Body of pancreas (tissue), 4 donors: ENCODE measurements around the gene SCN4A.

ENCODE experiments used
- CTCF ChIP-seq, 7 experiments: fragments of 450-650 bp in 4 of 7; fragments of 200-600 bp in 3 of 7; sonication (generic) in 3 of 7; IDR thresholded peaks; one replicate each; pipeline ENCODE4 v1.5.1; 2016 to 2019; ENCODE audit warnings: antibody characterized with exemption in 7 of 7
- POLR2A ChIP-seq, 3 donors: fragments of 450-650 bp; IDR thresholded peaks; one replicate each; pipeline ENCODE4 v1.6.1; 2016; ENCODE audit warnings: antibody characterized with exemption in 3 of 3, mild to moderate bottlenecking in 2 of 3

DNA sequence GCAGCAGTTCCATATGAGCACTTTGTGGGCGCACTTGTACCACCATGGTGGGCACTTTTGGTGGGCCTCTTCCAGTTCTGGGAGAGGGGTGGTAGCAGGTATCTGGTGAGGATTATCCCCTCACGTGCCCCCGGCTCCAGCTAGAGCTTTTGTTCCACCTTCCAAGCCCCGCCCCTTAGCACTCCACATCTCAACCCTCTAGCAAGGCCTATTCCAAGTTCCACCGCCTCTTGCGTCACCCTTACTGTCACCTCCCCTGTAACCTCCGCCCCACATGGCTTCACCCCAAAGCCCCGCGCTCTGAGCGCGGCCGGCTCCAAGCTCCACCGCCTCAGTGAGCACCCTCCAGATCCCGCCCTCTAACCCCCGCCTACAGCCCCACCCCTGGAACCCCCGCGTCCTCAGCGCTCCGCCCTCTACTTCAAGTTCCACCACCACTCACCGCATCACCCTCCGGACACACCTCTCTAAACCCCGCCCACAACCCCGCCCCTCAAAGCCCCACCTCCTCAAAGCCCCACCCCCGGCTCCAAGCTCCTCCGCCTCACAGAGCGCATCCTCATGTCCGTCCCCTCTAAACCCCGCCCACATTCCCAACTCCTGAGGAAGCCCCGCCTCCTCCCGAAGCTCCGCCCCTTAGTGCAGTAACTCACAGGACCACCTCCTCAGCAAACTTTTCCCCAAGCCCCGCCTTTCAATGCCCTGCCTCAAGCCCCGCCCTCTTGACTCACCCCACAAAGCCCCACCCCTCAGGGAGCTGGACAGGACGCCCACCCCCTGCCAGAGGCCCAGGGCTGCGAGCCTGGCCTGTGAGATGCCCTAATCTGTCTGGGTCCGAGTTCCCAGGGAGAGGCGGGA, 11.1 kb downstream of the SCN4A start:
- no peak for TF ChIP-seq CTCF (IDR thresholded peaks at IDR 0.05)
- no peak for TF ChIP-seq POLR2A (IDR thresholded peaks at IDR 0.05)
